Tibial artery (tissue), 4 donors: ENCODE measurements around the gene ZCCHC14.
"Not testable (repeated sequence)": the region's sequence is repeated elsewhere in the genome, so short reads cannot be mapped to it uniquely, and the experiment has no call there.

Experiments
- DNase-seq, 2 donors: peaks; one replicate each; pipeline ENCODE4 v3.0.0-alpha.2; 2019
- H3K27ac ChIP-seq, 2 donors: fragments of 200-600 bp; sonication (generic) in 1 of 2; 1 replicate in 1 of 2; 2 replicates in 1 of 2; pipeline ENCODE4 v1.5.1; 2018 to 2019; ENCODE audit warnings: mild to moderate bottlenecking in 1 of 2
- H3K27me3 ChIP-seq, 2 donors: fragments of 200-600 bp; sonication (generic) in 1 of 2; one replicate each; pipeline versions ENCODE4 v1.5.1 to v1.6.0; 2016 to 2019
- H3K36me3 ChIP-seq, 3 donors: fragments of 200-600 bp; sonication (generic) in 2 of 3; one replicate each; pipeline ENCODE4 v1.5.1; 2016 to 2019; ENCODE audit warnings: mild to moderate bottlenecking in 2 of 3
- H3K4me1 ChIP-seq, 4 donors: fragments of 200-600 bp; sonication (generic) in 2 of 4; 1 replicate in 3 of 4; 2 replicates in 1 of 4; pipeline ENCODE4 v1.5.1; 2016 to 2019
- H3K4me3 ChIP-seq, 2 donors: fragments of 200-600 bp; sonication (generic) in 1 of 2; 1 replicate in 1 of 2; 2 replicates in 1 of 2; pipeline ENCODE4 v1.5.1; 2018 to 2019; ENCODE audit warnings: mild to moderate bottlenecking in 2 of 2
- H3K9me3 ChIP-seq, 3 donors: fragments of 200-600 bp; sonication (generic) in 1 of 3; one replicate each; pipeline ENCODE4 v1.5.1; 2016 to 2019
- intact Hi-C: fragments of 100-400 bp; cut with DNase I; formaldehyde crosslinking; loops from one replicate; pipeline ENCODE4 v1.15.0; 2023; ENCODE audit warnings: low total_unique reads
- TF ChIP-seq, protein P1 (sequence below), 2 experiments: fragments of 200-600 bp in 1 of 2; fragments of 450-650 bp in 1 of 2; IDR thresholded peaks; one replicate each; pipeline ENCODE4 v1.5.1; 2017 to 2019; ENCODE audit warnings: antibody characterized with exemption in 2 of 2, mild to moderate bottlenecking in 1 of 2, moderate library complexity in 1 of 2

The ZCCHC14 gene

GRCh38 chr16:87506423-87507350 is 13.9 kb upstream of the ZCCHC14 start:
- Histone ChIP-seq H3K27me3 (peaks cover 0 to 7% of the 10 kb centered on the region in 2 donors), H3K27ac (no peak overlapping the region), H3K4me3 (no peak overlapping the region), H3K9me3 (no peaks in the 10 kb centered on the region), H3K36me3 (no peaks in the 10 kb centered on the region), H3K4me1 (no peaks in the 10 kb centered on the region)
- intact Hi-C loops, result no loop called here
- TF ChIP-seq, protein P1, sequence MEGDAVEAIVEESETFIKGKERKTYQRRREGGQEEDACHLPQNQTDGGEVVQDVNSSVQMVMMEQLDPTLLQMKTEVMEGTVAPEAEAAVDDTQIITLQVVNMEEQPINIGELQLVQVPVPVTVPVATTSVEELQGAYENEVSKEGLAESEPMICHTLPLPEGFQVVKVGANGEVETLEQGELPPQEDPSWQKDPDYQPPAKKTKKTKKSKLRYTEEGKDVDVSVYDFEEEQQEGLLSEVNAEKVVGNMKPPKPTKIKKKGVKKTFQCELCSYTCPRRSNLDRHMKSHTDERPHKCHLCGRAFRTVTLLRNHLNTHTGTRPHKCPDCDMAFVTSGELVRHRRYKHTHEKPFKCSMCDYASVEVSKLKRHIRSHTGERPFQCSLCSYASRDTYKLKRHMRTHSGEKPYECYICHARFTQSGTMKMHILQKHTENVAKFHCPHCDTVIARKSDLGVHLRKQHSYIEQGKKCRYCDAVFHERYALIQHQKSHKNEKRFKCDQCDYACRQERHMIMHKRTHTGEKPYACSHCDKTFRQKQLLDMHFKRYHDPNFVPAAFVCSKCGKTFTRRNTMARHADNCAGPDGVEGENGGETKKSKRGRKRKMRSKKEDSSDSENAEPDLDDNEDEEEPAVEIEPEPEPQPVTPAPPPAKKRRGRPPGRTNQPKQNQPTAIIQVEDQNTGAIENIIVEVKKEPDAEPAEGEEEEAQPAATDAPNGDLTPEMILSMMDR (IDR thresholded peaks at IDR 0.05), result no peak
- DNase-seq, result no peak

GRCh38 chr16:87505834-87506233 is 13.0 kb upstream of the ZCCHC14 start:
- Histone ChIP-seq H3K27me3 (peaks cover 0 to 7% of the 10 kb centered on the region in 2 donors), H3K4me1 (no peaks in the 10 kb centered on the region), H3K4me3 (no peak overlapping the region), H3K36me3 (no peaks in the 10 kb centered on the region), H3K9me3 (no peaks in the 10 kb centered on the region), H3K27ac (no peak overlapping the region)
- TF ChIP-seq, protein P1 (IDR thresholded peaks at IDR 0.05), result no peak
- intact Hi-C loops, result no loop called here
- no peak for DNase-seq

DNA sequence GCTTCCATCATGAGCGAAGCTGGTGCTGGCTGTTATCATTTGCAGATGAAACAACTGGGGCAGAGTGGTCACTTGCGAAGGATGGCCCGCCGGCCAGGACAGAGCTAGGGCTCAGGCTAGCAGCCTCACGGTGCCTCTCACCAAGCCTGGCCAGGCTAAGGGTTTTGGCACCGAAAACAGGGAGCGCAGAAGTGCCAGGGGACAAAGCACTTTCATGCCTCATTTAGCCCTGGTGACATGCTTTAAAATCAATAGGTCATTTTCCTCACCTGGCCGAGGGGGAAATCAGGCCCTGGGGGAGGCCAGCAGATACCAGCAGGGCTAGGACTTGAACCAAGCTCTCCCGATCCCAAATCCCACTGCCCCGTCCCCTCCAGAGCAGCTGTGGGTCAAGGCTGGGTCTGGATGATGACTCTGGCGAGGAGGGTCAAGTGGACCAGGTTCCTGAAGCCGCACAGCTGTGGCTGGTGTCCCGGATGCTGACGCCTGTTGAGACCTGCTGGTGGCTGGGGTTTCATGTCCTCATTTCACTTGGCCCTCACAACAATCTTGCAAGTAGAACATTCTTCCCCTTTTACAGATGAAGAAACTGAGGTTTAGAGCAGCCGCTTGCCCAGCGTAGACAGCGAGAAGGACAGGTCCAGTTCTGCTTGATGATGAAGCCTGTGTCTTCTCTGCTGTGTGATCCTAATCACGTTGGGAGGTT is 10.6 kb upstream of the ZCCHC14 start:
- H3K36me3 ChIP-seq, H3K27ac ChIP-seq, H3K4me3 ChIP-seq, DNase-seq, H3K9me3 ChIP-seq, intact Hi-C loops, H3K27me3 ChIP-seq, H3K4me1 ChIP-seq: not testable (repeated sequence)

- TF ChIP-seq, protein P1 (IDR thresholded peaks at IDR 0.05), result no peak
- peaks cover 0 to 6% of the 10 kb centered on the region in 2 donors for H3K27me3 ChIP-seq
- DNase-seq, result no peak
- no peaks in the 10 kb centered on the region for H3K36me3 ChIP-seq
- no peak overlapping the region for H3K4me3 ChIP-seq
- no peaks in the 10 kb centered on the region for H3K9me3 ChIP-seq
- H3K4me1 ChIP-seq, result no peaks in the 10 kb centered on the region
- intact Hi-C loops, result no loop called here
- H3K27ac ChIP-seq, result no peak overlapping the region
Measured at GRCh38 chr16:87502308-87502969, 9.6 kb upstream of the ZCCHC14 start.

DNA sequence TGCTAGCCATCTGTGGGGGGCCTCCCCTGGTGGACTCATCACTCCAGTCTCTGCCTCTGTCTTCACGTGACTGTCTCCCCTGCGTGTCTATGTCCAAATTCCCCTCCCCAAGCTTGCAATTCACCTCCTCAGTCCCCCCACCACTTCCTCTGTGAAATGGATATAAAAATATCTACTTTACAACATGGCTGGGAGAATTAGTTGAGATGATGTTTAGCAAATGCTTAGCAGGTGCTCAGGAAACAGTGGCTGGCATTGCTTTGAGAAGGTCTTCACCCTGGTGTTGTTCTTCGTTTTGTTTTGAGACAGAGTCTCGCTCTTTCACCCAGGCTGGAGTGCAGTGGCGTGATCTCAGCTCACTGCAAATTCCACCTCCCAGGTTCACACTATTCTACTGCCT is 8.3 kb upstream of the ZCCHC14 start:
- H3K27me3 ChIP-seq, result peaks cover 0 to 5% of the 10 kb centered on the region in 2 donors
- no peaks in the 10 kb centered on the region for H3K36me3 ChIP-seq
- intact Hi-C loops, result no loop called here

More for the DNA sequence above, 8.3 kb upstream of the ZCCHC14 start:
- TF ChIP-seq, protein P1 (IDR thresholded peaks at IDR 0.05), result no peak
- DNase-seq, result no peak
- Histone ChIP-seq H3K9me3 (no peaks in the 10 kb centered on the region), H3K27ac (no peak overlapping the region), H3K4me3 (no peak overlapping the region), H3K4me1 (no peaks in the 10 kb centered on the region)
